GM18858 (cell line): ENCODE measurements around the gene SCAMP4.

ENCODE experiments used
- ATAC-seq: cut with Tn5 transposase; IDR thresholded peaks from one replicate; pipeline ENCODE4 v1.9.1; 2021; ENCODE audit not compliant: unreplicated experiment

Gene SCAMP4

DNA sequence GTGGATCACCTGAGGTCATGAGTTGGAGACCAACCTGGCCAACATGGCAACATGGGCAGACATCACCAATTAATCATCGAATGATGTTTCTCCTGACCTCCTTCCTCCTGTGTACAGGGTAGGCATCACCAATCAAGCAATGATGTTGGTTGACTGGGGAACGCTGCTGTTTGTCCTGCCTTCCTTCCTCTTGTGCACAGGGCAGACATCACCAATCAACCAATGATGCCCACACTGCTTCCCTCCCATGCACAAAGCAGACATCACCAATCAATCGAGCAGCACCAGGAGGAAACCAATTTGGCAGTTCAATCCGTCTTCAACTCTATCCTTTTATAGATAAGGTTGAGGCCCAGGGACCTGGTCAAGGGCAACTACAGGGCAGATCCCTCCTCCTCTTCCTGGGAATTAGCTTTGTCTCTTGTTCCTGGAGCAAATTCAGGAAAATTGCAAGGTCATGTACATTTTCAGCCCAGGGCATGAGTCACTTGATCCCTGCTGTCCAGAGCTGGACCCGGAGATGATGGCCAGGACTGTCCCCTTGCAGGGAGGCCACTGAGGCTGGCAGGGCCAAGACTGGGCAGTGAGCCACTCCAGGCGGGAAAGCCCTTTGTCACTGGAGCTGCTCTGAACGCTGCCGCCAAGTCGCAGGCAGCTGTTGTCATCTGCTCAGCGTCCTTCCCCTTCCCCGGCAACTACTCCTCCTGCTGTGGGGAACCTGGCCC lies 30.4 kb downstream of the SCAMP4 start:
- no peak for ATAC-seq

DNA sequence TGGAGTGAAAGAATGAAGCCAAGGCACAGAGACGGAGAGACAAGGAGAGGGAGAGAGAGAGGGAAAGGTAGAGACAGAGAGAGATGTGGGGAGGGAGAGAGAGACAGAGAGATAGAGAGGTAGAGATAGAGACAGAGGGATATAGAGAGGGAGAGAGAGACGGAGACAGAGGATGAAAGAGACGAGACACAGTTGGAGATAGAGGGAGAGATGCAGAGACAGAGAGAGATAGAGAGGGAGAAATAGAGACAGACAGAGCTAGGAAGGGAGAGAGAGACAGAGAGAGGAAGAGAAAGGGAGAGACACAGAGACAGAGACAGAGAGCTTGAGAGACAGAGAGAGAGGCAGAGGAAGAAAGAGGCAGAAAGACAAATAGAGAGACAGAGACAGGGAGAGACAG lies 31.2 kb downstream of the SCAMP4 start:
- ATAC-seq = no peak

DNA sequence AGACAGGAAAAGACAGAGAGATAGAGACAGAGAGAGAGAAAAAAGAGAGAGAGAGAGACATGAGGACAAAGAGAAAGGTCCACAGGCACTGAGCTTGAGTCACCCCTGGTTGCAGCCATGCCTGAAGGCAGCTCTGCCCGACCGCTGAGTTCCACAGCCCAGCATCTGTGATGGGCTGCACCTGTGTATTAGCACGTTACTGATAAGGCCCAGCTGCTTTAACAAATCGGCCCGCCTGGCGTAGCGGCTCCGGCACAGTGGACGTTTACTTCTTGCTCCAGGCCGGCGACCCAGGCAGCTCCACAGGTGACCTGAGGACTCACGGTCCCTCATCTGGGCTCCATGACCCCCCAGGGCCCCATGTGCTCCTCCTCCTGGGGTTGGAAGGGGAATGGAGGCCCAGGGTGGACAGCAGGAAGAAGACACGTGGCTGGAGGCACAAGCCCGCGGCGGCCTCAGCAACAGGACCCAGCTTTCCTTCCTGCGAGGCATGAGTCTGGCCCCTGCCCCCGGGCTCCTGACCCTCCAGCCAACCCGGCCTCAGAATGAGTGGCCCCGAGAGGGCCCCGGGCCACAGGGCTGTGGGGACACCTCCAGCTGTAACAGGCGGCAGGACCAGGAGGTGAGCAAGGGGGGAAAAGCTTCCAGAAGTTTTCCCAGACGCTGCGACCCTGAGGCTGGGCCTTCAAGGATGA lies 31.9 kb downstream of the SCAMP4 start:
- no peak for ATAC-seq

DNA sequence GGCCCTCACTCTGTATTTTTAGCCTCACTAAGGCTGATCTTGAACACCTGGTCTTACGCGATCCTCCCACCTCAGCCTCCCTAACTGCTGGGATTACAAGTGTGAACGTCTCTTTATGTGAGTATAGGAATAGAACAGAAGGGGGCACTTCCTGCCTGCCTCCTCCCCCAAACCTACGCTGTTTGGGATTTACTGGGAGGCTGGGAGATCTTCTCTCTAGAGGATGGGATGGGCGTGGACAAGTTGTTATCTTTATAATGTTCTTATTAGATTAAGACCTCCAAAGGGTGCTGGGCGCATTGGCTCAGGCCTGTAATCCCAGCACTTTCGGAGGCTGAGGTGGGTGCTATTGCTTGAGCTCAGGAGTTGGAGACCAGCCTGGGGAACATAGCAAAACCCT lies 32.9 kb downstream of the SCAMP4 start:
- no peak for ATAC-seq

DNA sequence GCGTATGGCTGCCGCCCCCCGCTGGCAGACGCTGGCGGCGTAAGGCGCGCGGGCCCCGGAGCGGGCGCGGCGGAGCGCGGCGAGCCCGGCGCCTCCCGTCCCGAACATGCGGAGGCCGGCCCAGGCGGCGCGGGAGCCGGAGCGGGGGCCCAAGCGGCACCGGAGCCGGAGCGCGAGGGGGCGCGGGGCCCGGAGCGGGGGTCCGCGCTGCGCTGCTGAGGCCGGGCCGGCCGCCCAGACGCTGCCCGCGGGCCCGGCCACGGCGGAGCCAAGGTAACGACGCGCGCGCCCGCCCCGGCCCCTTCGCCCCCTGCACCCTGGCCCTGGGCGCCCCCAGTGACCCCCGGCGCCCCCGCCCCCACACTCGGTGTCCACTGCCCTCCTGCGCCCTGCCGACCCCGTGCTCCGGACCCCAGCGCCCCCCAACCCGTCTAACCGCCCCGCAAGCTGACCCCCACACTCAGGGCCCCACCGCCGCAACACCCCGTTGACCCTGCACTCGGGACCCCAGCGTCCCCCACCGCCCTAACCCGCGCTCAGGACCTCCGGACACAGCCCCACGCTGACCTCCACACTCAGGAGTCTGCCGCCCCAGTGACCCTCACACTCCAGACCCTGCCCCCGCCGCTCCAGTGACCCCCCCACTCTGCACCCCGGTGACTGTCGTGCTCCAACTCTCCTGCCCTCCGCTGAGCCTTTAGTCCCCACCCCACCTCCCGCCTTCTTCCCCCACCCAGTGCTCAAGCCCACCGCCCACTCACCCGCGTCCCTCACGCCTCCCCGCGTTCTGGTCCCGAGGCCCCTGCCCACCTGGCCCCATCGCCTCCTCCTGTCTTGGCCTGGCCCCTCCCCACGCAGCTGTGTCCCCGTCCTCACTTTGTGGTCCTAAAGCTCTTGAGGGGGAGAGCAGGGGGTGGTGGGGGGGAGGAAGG lies 36.2 kb downstream of the SCAMP4 start, which contains the start of gene CSNK1G2:
Gene CSNK1G2 (plus strand): TSS at position 27 of the 932 bp plus-strand sequence. CDS start 28,601 bp downstream, outside the sequence.
- no peak for ATAC-seq

DNA sequence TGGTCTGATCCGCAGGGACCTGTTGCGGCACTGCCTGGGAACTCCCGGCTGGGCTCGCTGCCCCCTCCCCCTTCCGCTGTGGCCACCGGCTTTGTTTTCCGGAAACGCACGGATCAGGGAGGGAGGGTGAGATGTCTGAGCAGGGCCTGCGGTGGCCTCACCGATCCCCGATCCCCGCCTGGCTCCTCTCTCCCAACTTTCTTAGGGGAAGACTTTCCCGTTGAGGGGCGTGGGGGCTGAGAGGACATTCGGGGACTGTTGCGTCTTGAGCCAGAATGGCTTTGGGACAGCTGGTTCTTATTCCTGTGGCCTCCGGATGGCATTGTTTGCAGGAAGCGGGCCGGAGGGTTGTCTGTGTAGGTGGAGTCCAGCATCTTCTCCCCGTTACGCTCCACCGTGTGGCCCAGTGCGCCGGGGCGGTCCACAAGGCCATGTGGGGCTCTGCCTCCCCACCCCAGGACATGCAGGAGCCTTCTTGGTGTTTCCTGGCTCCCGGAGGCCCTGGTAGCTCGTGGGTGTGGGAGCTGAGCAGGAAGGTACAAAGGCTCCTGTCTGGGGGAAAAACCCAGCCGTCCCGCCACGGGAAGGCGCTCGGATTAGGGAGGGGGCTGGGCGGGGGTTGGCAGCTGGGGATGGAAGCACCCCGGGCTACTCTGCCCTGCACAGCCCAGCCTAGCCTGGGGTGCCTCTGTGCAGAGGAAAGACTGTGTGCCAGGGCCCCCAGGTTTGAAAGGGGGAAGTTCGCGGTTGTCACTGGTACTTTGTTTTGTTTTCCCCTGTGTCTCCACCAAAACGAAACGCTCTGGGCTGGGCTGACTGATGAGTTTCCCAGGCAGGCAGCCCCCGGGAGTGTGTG lies 37.1 kb downstream of the SCAMP4 start:
- no peak for ATAC-seq

DNA sequence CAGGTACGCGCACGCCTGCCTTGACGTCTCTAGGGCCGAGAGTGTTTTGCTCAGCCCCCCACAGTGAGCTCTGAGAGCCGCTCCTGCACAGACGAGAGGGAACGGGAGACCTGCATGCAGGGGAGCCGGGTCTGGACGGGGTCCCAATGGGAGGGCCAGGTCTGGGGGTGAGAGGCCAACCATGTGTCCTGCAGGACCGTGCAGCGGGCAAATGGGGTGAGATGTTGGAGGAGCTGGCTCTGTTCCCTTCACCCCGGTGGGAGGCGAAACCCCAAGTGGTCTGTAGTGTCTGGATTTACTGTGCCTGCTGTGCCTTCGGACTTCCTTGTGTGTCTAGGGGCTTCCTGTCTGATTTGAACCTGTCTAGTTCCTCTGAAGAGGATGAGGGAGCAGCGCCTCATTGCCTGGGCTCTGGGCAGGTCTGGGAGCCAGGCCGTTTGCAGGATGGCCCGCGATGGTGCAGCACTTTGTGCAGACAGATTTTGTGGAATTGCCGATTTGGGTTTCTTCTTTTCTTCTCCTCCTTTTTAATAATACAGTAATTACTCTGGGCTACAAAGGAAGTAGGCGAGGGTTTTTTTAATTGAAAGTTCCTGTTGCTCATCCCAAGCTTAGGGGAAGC lies 37.8 kb downstream of the SCAMP4 start:
- ATAC-seq = no peak

DNA sequence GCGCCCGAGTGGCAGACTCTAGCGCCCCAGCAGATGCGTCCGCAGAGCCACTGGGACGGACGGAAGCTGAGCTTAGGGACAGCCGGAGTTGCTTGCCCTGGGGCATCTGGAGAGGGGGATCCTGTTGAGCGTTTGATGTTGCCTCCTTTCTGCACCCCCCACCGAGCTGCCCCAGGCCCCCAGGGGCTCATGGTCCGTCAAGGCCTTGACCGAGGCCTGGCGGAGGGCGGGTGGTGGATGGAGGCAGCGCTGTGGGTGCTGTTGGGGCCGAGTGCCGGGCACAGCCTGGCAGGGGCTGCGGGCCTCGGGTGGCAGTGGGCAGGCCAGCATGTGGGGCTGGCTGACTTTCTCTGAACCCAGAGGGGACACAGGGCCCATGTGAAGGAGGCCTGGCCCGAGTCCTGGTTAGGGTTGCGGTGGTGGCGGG lies 38.5 kb downstream of the SCAMP4 start:
- no peak for ATAC-seq

DNA sequence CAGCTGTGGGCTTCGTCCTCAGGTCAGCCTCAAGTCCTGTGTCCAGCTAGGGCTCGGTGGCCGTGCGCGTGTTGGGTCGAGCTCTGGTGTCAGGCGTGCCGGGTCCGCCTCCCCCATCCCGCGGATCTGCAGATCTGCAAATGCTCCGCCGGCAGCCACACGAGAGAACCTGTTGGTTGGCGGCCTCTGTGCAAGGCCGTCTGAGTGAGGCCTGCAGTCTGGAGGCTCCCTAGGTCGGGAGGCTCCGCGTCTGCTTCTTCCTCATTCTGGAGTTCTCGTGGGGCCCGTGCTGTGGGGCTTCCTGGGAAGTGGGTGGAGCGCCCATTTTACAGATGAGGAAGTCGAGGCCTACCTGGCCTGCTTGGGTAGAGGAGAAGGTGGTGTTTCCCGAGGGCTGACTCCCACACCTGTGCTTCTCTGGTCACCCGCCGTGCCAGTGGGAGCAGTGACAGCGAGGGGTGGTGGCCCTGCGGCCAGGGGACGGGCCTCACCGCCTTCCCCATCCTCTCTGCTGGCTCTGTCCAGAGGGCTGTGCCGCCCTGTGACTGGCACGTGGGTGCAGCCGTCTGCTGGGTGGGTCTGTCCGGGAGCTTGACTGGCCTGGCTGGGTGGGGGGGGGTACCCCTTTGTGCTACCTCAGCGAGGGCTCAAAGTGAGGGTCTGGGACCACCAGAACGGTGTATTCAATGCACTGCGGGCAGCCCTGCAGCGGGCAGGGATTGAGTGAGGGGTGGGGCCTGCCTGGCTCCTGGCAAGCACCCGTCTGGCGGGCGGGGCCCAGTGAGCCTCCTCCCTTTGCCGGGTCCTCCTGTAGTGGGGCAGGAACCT lies 39.1 kb downstream of the SCAMP4 start:
- no peak for ATAC-seq

DNA sequence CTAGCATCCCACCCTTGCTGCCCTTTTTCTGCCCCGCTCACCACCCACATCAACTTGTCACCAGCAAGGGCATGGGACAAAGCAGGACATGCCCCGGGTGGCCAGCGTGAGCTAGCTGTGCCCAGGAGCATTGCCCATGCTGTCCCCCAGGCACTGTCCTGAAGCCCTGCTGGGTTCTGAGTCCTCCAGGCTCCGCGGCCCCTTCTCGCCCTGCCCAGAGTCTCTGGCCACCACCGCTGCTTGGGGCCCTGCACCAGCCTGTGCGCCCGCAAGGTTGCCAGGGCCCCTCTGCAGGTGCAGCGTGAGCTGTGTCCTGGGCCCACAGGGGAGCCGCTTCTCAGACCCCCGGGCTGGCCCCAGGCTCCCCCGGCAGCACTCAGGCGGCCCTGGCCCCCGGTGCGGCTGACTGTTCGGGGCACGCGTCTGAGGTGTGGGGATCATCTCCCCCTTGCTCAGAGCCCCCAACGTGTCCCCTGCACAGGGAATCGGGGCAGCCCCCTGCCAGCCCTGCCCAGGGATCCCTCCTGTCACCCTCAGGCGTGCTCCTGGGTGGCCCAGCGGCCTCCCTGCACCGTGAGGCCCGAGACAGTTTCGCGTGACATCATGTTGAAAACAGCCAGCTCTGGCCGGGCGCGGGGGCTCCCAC lies 39.8 kb downstream of the SCAMP4 start:
- ATAC-seq = no peak

DNA sequence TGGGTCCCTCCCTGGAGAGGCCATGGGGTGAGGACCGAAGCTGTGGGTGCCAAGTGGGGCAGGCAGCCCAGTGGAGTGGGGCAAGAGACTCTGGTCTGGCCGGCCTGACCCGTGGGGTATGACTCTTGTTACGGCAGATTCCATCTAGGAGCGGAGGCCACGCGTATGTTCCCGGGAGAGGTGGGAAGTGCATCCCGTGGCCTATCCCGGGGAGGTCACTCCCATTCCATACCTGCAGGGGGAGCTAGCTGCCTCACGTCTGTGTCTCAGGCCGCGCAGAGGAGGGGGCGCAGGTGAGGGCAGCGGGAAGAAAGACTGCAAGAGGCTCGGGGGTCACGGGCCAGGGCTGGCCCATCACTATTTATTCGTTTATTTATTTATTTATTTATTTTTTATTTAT lies 40.7 kb downstream of the SCAMP4 start:
- ATAC-seq = no peak

DNA sequence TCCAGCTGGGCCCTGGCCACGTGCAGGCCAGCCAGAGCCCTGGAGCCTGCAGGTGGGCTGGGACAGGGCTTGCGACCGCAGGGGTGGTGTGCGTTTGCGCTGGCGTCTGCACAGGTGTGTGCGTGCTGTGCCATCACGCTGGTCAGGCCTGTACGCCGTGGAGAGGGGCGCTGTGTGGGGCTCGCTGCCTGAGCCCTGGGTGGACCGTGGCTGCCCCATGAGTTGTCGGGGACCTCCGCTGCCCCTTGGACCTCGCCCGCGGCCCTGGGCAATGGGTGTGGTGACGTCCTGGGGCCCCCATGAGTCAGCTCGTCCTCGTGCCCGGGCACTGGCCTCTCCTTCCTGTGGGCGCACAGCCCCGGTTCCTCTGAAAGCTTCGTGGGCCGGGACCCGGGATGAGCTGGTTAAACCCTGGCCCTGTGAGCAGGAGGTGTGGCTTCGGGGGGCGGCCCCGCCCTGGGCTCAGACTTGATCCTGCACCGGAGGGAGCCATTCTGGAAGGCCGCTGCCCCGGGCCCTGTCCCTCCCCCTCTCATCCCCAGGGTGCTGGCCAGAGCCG lies 42.5 kb downstream of the SCAMP4 start:
- ATAC-seq = no peak

DNA sequence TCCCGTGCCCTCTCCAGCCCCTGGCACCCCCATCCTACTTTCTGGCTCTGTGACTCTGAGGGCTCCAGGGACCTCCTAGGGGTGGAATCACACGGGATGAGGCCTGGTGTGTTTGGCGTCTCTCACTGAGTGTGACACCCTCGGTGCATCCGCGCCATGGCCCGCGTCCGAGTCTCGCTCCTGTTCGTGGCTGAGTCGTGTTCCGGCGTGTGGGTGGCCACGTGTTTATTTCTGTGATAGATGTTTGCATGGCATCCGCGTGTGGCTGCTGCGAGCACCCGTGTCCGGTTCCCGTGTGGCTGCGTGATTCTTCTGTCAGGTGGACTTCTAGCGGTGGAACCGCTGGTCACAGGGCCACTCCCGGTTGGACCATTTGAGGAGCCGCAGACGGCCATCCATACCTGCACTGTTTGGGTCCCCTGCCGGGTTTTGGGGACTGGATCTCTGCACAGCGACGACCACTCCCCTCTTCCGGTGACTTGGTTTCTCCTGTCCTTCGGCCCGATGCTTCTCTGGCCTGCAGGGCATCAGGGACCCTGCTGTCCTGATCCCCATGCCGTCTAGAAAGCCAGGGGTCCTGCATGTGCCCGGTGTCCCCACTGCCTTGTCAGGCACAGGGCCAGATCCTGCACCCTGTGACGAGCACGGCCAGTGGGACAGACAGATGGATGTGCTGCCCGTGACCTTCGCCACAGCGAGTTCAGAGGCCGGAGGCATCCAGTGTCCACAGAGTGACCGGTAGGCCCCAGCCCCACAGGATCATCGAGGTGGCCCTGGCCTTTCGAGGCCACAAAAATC lies 44.3 kb downstream of the SCAMP4 start:
- no peak for ATAC-seq

DNA sequence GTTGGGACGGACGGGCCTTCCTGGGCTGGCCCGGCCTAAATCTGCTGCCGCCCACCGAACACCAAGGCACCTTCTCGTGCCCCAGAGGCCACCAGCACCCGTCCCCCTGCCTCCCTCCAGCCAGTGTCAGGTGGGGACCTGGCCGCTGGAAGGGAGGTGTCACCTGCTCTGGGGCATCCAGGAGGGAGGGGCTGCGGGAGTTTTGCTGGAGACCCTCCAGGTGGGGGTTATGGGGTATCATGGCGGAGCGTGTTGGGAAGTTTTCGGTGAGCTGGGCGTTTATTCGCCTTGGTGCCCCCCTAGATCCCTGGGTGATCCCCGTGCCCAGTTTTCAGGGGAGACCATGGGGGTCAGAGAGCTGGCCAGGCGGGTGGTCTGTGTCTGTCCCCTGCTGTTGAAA lies 45.4 kb downstream of the SCAMP4 start:
- no peak for ATAC-seq

DNA sequence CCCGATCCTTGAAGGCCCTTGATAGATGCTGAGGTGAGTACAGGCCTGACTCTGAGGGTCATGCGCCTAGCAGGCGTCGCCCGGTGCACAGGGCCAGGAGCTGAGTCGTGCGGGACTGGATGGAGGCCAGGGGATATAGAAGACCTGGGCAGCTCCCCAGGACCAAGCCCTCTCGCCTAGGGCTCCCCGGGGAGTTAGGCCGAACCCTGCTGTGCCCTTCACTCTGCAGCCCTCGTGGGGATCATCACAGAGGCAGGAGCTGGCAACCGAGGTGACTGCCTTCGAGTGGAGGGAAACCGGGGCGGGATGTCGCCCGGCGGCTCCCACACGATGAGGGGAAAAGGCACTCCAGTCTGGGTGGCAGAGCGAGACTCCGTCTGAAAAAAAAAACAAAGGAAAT lies 47.4 kb downstream of the SCAMP4 start:
- ATAC-seq = no peak

DNA sequence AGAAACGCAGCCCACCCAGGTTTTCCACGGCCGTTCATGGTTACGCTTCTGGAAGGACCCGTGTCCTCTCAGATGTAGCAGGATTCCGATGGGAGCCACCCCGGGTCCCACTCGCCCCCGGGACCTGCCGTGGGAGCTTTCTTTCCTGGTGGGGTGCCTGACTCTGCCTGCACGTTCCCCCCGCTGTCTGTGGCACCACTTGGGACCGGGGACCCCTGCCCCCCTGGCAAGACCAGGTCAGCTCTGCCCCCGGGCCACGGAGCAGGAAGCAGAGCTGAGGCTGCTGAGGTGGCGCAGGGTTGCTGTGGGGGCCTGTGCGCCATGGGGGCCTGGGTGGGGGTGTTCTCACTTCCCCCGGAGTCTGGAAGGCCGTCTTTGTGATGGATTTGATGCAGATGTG lies 47.8 kb downstream of the SCAMP4 start:
- no peak for ATAC-seq

DNA sequence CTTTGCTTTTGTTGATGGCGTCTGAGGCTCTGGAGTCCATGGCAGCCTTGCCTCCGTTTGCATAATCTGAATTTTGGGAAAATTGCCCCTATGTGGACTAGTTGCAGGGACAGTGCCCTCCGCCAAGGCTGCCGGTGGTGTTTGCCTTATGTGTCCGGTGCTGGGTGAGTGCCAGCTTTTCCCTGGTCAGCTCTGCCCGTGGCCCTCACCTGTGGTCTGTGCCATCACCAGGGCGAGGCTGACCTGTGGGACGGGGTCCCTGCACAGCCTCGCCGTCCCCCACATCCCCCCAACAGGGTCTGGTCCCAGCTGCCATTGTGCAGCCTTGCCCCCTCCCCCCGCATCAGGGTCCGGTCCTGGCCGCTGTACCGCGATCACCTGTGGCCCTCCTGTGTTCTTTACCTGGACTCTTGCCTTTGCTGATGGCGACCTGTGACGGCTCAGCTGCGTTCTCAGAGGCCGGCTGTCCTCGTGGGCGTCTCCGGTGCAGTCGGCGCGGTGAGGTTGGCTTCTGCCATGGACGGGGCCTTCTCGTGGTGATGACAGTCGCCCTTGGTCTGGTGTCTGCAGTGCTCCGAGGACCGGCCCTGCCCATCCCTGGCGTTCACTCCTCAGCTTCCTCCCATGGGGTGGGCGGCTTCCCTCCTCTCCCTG lies 48.4 kb downstream of the SCAMP4 start:
- ATAC-seq = no peak
